ENCODE measurements around the gene RRP15. TPM values are rescaled to one million over a fixed set of nuclear protein-coding genes. Genes with fewer than 3 reads are reported as not detected.

Gene RRP15
- 18.7 TPM for polyA plus RNA-seq (ENCODE audit: insufficient read length)

GRCh38 chr1:218284917-218285635 lies at the start of gene RRP15:
Gene RRP15, plus strand, starts transcription at chr1:218285293. Its CDS starts 24 bp downstream, at chr1:218285317.
- DNase-seq = peak; percentile 88

- DNase-seq = no peak
Observed at GRCh38 chr1:218242171-218242570, 42.9 kb upstream of the RRP15 start.

DNA sequence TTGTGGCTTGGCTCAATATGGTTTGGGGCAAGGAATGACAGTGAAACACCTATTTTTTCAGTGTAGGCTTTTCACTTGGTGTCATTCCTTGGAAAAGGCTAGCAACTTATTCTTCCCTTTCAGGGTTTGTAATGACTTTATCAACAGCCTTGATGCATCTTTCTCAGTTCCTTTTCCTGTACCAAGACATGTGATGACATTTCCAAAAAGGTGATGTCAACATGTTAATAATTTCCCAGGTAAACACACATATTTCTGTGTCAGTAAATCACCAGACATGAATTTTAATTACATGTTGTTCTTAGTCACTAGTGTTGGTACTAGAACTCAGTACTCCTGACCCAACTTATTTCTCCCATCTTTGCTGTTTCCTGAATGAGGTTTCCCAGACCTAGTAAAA lies 37.8 kb upstream of the RRP15 start:
- DNase-seq = no peak

GRCh38 chr1:218249338-218250140 lies 35.6 kb upstream of the RRP15 start:
- DNase-seq = no peak

- DNase-seq = no peak
Observed at GRCh38 chr1:218250492-218250891, 34.6 kb upstream of the RRP15 start.

DNA sequence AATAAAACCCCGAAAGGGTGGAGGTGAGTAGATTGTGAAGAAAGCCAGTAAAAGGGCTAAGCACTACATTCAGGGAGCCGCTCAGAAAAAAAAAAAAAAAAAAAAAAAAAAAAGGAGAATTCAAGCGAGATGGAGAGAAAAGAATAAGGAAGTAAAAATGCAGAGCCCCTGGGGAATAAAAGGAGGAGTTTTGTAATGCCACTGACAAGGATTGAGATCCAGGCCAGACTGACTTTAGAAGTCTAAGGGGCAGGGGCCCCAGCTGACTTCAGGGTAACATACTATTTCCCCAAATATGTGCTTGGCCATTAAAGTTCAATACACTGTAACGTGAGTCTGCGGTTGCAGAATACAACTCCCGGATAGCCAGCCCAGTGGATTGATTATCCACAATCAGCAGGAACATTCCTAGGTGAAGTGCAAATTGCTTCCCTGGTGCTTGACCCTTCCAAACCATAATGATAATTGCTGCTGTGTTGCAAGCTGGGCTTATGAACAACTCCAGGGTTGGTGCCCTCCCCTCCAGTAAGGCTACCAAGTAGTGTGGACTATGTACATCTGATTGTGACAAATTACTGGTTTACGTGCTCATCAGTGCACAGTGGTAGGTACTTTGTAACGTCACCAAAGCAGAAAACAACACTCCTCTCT lies 30.7 kb upstream of the RRP15 start:
- no peak for DNase-seq

DNA sequence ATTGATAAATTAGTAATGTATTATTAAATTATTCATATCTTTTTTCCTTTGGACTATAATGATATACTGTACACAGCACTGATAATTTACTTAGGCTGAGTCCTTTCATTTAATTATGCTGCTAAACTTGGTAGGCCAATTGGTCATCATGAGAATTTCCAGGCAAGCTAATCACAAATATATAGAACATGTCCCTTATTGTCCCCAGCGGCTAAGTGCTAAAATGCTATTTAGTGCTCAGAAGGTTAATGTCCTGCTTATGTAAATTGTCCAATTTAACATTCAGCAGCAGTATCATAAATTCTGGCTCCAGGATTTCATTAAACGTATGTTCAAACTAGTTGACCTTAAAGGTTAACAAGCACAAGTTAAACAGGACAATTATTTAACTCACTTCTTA lies 30.0 kb upstream of the RRP15 start:
- no peak for DNase-seq

DNA sequence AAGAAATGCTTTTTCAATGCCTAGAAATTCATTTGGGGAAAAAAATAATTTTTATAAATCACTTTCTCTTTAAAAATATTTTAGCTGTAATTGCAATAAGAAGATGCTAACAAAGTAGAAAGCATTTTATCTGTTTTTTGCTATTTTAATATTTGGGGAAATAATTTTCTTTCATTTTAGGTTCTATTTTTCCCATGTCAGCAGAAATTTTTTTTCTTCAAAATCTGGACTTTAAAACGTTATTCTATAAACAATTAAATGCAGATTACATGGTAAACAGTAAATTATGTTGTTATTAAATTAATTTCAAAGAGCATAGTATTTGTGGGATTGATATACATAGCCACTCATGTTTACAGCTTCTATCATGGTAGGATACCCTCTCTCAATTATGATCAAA lies 27.7 kb upstream of the RRP15 start:
- DNase-seq = no peak

DNA sequence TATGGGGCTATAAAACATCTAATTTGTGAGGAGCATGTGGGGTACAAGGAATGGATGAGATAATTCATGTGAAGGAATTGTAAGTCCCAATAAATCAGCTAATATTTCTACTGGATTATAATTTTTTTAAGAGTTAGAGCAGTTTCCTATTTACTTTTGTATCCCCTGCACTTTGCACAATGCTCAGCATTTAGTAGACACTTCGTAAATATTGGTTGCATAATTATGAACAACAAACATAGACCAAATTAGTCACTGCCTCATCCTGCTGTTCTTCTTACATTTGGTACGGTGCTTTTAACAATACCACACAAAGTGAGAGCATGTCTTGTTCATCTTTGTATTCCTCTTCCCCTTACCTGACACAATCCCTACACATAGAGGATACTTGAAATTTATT lies 27.1 kb upstream of the RRP15 start:
- no peak for DNase-seq

DNA sequence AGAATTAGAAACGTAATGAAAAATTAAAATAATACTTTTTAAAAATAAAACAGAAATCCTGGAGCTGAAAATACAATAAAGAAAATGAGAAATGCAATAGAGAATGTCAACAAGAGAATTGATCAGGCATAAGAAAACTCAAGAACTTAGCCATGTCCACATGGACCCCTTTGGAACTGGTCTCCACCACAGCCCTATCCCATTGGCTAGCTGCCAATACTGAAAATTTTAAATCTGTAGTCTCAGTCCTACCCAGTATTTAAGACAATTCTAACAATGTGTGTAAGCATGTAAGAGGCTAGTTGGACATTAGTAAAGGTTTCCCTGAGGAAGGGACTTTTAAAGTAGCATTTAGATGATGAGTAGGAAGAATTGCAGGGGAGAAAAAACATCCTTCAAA lies 25.8 kb upstream of the RRP15 start:
- DNase-seq = no peak

GRCh38 chr1:218259800-218260199 lies 25.3 kb upstream of the RRP15 start:
- DNase-seq = no peak

DNA sequence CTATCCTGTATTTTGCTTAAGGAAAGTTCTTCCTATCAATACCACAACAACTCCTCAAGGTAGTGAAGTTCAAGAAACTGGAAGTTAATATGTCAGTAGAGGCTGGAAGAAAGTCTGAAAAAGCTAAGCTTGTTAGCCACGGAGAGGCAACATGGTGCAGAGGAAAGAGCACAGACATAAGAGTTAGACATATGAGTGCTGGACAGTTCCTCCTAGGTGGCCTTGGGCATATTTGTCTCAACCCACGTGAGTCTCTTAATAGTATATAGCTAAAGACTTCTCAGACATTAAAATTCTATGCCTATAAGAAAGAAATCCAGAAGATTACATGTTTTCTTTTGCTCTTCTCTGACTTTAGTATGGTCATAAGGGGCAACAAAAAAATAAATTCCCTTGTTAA lies 22.8 kb upstream of the RRP15 start:
- no peak for DNase-seq

DNA sequence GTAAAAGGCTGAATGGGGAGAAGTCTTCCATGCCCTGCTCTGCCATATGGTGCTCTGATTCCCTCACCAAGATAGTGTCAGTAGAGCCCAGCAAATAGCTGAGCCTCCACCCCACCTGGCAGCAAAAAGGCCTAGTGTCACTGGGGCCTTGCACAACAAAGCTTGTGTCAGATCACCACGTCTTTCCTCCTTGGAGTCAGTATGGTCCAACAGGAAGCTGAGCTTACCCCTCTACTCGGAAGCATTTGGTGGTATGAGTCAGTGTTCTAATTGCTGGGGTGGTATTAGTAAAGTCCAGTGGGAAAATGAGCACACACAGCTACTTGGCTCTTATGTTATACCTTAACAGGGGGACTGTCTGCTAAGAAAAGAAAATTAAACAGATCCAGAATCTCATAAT lies 18.7 kb upstream of the RRP15 start:
- DNase-seq = no peak

- no peak for DNase-seq
Observed at GRCh38 chr1:218272366-218272765, 12.7 kb upstream of the RRP15 start.

DNA sequence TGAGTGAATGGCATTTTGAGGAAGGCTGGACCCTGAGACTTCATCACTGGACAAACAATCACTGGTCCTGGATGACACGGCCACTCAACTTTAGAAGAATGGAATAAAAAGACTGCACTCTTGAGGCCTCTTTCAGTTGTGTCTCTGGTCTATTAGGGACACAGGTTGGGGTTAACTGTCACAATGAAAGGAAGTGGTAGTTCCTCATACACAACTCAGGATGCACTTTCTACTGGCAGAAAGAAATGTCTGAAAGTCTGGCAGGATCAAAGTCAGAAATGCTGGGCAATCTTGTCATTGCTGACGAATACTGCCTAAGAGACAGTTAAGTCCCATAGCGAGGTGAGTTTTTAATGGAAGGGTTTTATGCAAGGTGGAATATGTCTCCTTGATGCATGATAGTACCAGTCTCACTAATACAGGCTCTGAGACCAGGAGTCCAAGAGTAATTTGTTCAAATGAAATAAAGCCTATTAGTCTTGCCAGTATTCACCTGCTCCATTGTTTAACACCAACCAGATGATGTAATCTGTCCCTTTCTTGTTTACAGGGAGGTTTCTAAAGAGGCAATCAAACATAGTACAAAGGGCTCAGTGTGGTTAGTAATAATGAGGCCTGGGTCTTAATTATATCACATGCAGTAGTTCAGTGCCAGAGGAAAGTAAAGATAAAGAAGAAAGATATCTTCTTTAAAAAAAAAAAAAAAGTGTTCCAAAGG lies 11.2 kb upstream of the RRP15 start:
- no peak for DNase-seq

DNA sequence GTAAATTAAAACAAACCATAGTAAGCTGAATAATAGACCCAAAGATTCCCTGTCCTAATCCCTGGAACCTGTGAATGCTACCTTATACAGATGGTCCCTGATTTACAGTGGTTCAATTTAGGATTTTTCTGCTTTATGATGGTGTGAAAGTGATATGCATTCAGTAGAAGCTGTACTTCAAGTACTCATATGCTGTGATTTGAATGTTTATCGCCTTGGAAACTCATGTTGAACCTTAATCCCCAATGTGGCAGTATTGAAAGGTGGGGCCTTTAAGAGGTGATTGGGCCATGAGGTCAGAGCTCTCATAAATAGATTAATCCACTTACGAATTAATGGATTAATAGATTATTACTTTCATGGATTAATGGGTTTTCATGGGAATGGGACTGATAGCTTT lies 10.6 kb upstream of the RRP15 start:
- no peak for DNase-seq

DNA sequence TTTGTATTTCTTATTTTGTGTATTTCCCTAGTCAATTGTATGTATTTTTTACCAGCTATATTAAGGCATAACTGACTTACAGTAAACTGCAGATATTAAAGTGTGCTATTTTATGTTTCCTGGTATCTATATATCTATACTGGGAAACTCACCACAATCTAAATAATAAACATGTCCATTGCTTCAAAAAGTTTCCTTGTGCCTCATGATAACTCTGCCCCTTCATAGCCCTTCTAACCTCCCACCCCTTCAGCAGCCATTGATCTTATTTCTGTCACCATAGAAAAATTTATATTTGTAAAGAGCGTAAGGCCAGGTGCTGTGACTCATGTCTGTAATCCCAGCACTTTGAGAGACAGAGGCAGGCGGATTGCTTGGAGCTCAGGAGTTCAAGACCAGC lies 9.3 kb upstream of the RRP15 start:
- no peak for DNase-seq

DNA sequence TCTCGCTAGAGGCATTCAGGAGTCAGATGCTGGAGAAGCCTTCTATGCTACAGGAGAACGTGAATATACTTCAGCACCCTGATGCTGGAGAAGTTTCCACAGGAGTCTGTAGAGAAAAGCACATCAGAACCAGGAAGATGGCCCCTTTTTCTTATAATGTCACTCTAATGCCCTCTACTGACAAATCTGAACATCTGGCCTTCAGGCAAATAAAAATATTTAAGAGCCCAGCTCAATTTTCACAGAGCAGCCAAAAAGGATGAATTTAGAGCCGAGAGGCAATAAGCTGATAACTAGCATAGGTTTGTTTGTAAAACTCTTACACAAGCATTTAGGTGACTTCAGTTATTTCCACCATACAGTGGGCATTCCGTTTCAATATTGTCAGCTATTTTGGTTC lies 3.8 kb upstream of the RRP15 start:
- DNase-seq = no peak

DNA sequence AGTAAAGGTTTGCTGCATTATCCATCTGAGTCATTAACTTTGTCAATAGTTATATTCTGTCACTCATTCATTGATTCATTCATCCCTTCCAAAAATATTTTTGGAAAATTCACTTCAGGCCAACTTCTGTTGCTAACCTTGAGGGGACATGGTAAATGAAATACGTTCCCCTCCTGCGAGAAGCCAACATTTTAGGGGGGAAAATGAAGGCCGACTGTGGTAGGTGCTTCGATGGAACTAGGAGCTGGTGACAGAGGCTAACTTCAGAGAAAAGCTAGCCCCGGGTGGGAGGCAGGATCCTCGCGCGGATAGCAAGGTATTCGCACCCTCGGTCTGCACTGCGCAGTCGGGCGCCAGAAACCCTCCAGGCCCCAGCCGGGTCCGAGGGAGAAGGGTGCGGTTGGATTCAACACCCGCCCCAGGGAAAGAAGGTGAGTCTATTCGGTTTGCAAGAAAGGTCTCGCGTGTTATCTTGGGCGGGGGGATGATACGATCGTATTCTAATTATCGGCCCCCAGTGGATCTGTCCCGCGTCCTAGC lies 646 bp upstream of the RRP15 start:
- DNase-seq = peak; percentile 4

- DNase-seq = no peak
Observed at GRCh38 chr1:218292515-218292914, 7.4 kb downstream of the RRP15 start.

GRCh38 chr1:218294546-218294945 lies 9.5 kb downstream of the RRP15 start:
- no peak for DNase-seq

DNA sequence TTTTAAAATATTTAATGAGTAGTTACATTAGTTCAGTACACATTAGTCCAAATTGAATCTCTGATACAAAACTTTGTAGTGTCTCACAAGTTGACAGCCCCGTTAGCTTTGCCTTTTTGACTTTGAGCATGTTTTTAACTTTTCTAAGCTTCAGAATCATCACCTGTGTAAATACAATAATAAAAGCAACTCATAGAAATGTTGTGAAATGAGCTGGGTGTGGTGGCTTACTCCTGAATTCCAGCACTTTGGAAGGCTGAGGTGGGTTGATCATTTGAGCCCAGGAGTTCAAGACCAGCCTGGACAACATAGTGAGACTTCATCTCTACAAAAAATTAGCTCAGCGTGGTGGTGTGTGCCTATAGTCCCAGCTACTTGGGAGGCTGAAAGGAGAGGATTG lies 11.1 kb downstream of the RRP15 start:
- DNase-seq = no peak

GRCh38 chr1:218297461-218297860 lies 12.4 kb downstream of the RRP15 start:
- no peak for DNase-seq

Measured in hindlimb muscle (tissue), 1 donor.